GM23338 (cell line): ENCODE data around the gene DUOX1. TPM values are rescaled to one million over a fixed set of nuclear protein-coding genes. Genes with fewer than 3 reads are reported as not detected.

Experiments used
- ATAC-seq: fragments of 200-7000 bp; cut with Tn5 transposase; 3 replicates; pipeline ENCODE4 v1.9.1; 2020
- DNase-seq: peaks from one replicate; pipeline ENCODE4 v3.0.0-alpha.2; 2015; ENCODE audit warnings: low spot score
- H2AFZ ChIP-seq: fragments of 200-600 bp; sonication (generic); 2 replicates; pipeline ENCODE4 v1.8.0; 2016; ENCODE audit warnings: antibody characterized with exemption, mild to moderate bottlenecking, moderate library complexity
- H3F3A ChIP-seq: fragments of 200-600 bp; sonication (generic); replicated peaks from 2 replicates; pipeline ENCODE4 v1.8.0; 2017; ENCODE audit warnings: antibody characterized with exemption, mixed run types, low read depth
- H3K27ac ChIP-seq: fragments of 200-600 bp; sonication (generic); 2 replicates; pipeline ENCODE4 v1.6.1; 2016; ENCODE audit warnings: low read depth
- H3K27me3 ChIP-seq: fragments of 200-600 bp; sonication (generic); 2 replicates; pipeline ENCODE4 v1.8.0; 2016; ENCODE audit warnings: mild to moderate bottlenecking, mixed run types, moderate library complexity; ENCODE audit not compliant: insufficient read depth
- H3K36me3 ChIP-seq: fragments of 200-600 bp; sonication (generic); 2 replicates; pipeline ENCODE4 v1.8.0; 2016; ENCODE audit warnings: mild to moderate bottlenecking; ENCODE audit not compliant: insufficient read depth
- H3K4me1 ChIP-seq: fragments of 200-600 bp; sonication (generic); 2 replicates; pipeline ENCODE4 v1.8.0; 2016; ENCODE audit warnings: mild to moderate bottlenecking, moderate library complexity; ENCODE audit not compliant: insufficient read depth
- H3K4me2 ChIP-seq: fragments of 200-600 bp; sonication (generic); 2 replicates; pipeline ENCODE4 v1.7.1; 2017; ENCODE audit warnings: mixed run types
- H3K4me3 ChIP-seq: fragments of 200-600 bp; sonication (generic); 2 replicates; pipeline ENCODE4 v1.6.1; 2016; ENCODE audit warnings: mixed run types
- H3K79me2 ChIP-seq: fragments of 200-600 bp; sonication (generic); replicated peaks from 2 replicates; pipeline ENCODE4 v1.8.0; 2017; ENCODE audit warnings: mild to moderate bottlenecking; ENCODE audit not compliant: insufficient read depth
- H3K9me2 ChIP-seq: fragments of 200-600 bp; sonication (generic); 2 replicates; pipeline ENCODE4 v1.8.0; 2017; ENCODE audit not compliant: insufficient read depth
- H4K20me1 ChIP-seq: fragments of 200-600 bp; sonication (generic); replicated peaks from 2 replicates; pipeline ENCODE4 v1.8.0; 2017; ENCODE audit warnings: mild to moderate bottlenecking; ENCODE audit not compliant: insufficient read depth
- H3K27ac Mint-ChIP-seq: 2 replicates; pipeline ENCODE4 v1.8.0; 2020; ENCODE audit warnings: inconsistent platforms, mild to moderate bottlenecking, moderate library complexity, mixed read lengths
- H3K27me3 Mint-ChIP-seq: 3 replicates; pipeline ENCODE4 v1.8.0; 2022; ENCODE audit warnings: low read depth, mild to moderate bottlenecking, moderate library complexity, mixed read lengths, inconsistent platforms; ENCODE audit not compliant: insufficient read depth, poor library complexity
- H3K36me3 Mint-ChIP-seq: 3 replicates; pipeline ENCODE4 v1.8.0; 2021; ENCODE audit warnings: low read depth, mild to moderate bottlenecking, inconsistent platforms, moderate library complexity, mixed read lengths
- H3K4me1 Mint-ChIP-seq: 3 replicates; pipeline ENCODE4 v1.8.0; 2020; ENCODE audit warnings: mild to moderate bottlenecking, inconsistent platforms, mixed read lengths
- H3K4me3 Mint-ChIP-seq: 3 replicates; pipeline ENCODE4 v1.8.0; 2021; ENCODE audit warnings: moderate library complexity, mild to moderate bottlenecking, inconsistent platforms, mixed read lengths
- H3K9me3 Mint-ChIP-seq: 3 replicates; pipeline ENCODE4 v1.8.0; 2020; ENCODE audit warnings: moderate library complexity, mild to moderate bottlenecking, inconsistent platforms, mixed read lengths
- CREB1 ChIP-seq: fragments of 250-450 bp; sonication (Bioruptor Pico); IDR thresholded peaks from 2 replicates; pipeline ENCODE4 v1.5.0; 2020; ENCODE audit warnings: low read depth, mild to moderate bottlenecking, moderate library complexity
- ETS1 ChIP-seq: IDR thresholded peaks from 2 replicates; pipeline ENCODE4 v1.6.1; 2016; ENCODE audit warnings: antibody characterized with exemption
- EZH2 ChIP-seq: fragments of 200-600 bp; sonication (generic); IDR thresholded peaks from one replicate; pipeline ENCODE4 v1.8.0; 2017; ENCODE audit warnings: antibody characterized with exemption, mild to moderate bottlenecking, low read depth; ENCODE audit not compliant: unreplicated experiment
- EZH2phosphoT487 ChIP-seq: fragments of 200-600 bp; sonication (generic); IDR thresholded peaks from one replicate; pipeline ENCODE4 v1.8.1; 2018; ENCODE audit warnings: antibody characterized with exemption; ENCODE audit not compliant: unreplicated experiment
- JUNB ChIP-seq: IDR thresholded peaks from one replicate; pipeline ENCODE4 v1.6.1; 2016; ENCODE audit warnings: antibody characterized with exemption; ENCODE audit not compliant: unreplicated experiment
- NANOG ChIP-seq: IDR thresholded peaks from 2 replicates; pipeline ENCODE4 v1.6.1; 2016; ENCODE audit warnings: antibody characterized with exemption, borderline replicate concordance
- POLR2AphosphoS5 ChIP-seq: IDR thresholded peaks from 2 replicates; pipeline ENCODE4 v1.6.1; 2016; ENCODE audit warnings: antibody characterized with exemption, low read depth
- STAT1 ChIP-seq: IDR thresholded peaks from one replicate; pipeline ENCODE4 v1.6.1; 2016; ENCODE audit warnings: antibody characterized with exemption; ENCODE audit not compliant: unreplicated experiment
- ZNF114 ChIP-seq: fragments of 250-450 bp; sonication (Bioruptor Pico); IDR thresholded peaks from 2 replicates; pipeline ENCODE4 v1.5.0; 2020; ENCODE audit warnings: mild to moderate bottlenecking, moderate library complexity
- ZNF331 ChIP-seq: fragments of 250-450 bp; sonication (Bioruptor Pico); IDR thresholded peaks from 2 replicates; pipeline ENCODE4 v1.5.0; 2020; ENCODE audit warnings: low read depth, mild to moderate bottlenecking, moderate library complexity
- ZNF462 ChIP-seq: fragments of 250-450 bp; sonication (Bioruptor Pico); IDR thresholded peaks from 2 replicates; pipeline ENCODE4 v1.5.0; 2020; ENCODE audit warnings: mild to moderate bottlenecking, moderate library complexity
- polyA plus RNA-seq: library from polyadenylated mRNA; unstranded; fragments of >200 nt; fragmentation: Nextera tagmentation; extraction: Ambion mirVana; gene quantifications from 2 replicates; pipeline ENCODE4 v1.2.1, GENCODE V29; 2016
- total RNA-seq: library from RNA; depleted of rRNA; stranded (reverse); fragments of >200 nt; shearing (Covaris generic); gene quantifications from 2 replicates; pipeline ENCODE4 v1.2.3, GENCODE V29; 2014
- TF ChIP-seq, protein P1 (sequence below): IDR thresholded peaks from one replicate; pipeline ENCODE4 v1.6.1; 2018; ENCODE audit warnings: antibody characterized with exemption; ENCODE audit not compliant: unreplicated experiment
- TF ChIP-seq, protein P2 (sequence below), 2 experiments: fragments of 200-600 bp in 1 of 2; sonication (generic) in 1 of 2; conservative IDR thresholded peaks; 2 replicates each; pipeline versions ENCODE4 v1.5.1 to v1.6.1; 2016 to 2017; ENCODE audit warnings: antibody characterized with exemption in 2 of 2, low read depth in 2 of 2, mild to moderate bottlenecking in 2 of 2, moderate library complexity in 1 of 2

Gene DUOX1
- total and polyA plus RNA-seq, 2 experiments from 2014 or later, result 0.69 to 0.73 TPM

- ATAC-seq (peak; percentile 83), DNase-seq (peak; percentile 95)
- Histone ChIP-seq H3K9me2 (no peaks in the 10 kb centered on the region), H3K79me2 (no peaks in the 10 kb centered on the region), H2AFZ (peak overlapping the region; percentile 59; the same call in 1 of the 2 replicates), H3K36me3 (no peaks in the 10 kb centered on the region), H3K4me3 (peak overlapping the region; percentile 79), H4K20me1 (no peaks in the 10 kb centered on the region), H3K27ac (peak overlapping the region; percentile 92), H3K4me1 (peaks cover 31% of the 10 kb centered on the region), H3F3A (no peaks in the 10 kb centered on the region; the same call in 1 of the 2 replicates), H3K4me2 (peak overlapping the region; percentile 85), H3K27me3 (no peaks in the 10 kb centered on the region)
- H3K9me3 Mint-ChIP-seq, result no peaks in the 10 kb centered on the region; the same call in 2 of the 3 replicates
- H3K4me1 Mint-ChIP-seq, result peaks cover 34% of the 10 kb centered on the region
- H3K4me3 Mint-ChIP-seq, result peak overlapping the region; percentile 58; the same call in 2 of the 3 replicates
- TF ChIP-seq ZNF331 (CRISPR knock-in tag), result no peak
- no peak for TF ChIP-seq STAT1
- TF ChIP-seq, protein P1, sequence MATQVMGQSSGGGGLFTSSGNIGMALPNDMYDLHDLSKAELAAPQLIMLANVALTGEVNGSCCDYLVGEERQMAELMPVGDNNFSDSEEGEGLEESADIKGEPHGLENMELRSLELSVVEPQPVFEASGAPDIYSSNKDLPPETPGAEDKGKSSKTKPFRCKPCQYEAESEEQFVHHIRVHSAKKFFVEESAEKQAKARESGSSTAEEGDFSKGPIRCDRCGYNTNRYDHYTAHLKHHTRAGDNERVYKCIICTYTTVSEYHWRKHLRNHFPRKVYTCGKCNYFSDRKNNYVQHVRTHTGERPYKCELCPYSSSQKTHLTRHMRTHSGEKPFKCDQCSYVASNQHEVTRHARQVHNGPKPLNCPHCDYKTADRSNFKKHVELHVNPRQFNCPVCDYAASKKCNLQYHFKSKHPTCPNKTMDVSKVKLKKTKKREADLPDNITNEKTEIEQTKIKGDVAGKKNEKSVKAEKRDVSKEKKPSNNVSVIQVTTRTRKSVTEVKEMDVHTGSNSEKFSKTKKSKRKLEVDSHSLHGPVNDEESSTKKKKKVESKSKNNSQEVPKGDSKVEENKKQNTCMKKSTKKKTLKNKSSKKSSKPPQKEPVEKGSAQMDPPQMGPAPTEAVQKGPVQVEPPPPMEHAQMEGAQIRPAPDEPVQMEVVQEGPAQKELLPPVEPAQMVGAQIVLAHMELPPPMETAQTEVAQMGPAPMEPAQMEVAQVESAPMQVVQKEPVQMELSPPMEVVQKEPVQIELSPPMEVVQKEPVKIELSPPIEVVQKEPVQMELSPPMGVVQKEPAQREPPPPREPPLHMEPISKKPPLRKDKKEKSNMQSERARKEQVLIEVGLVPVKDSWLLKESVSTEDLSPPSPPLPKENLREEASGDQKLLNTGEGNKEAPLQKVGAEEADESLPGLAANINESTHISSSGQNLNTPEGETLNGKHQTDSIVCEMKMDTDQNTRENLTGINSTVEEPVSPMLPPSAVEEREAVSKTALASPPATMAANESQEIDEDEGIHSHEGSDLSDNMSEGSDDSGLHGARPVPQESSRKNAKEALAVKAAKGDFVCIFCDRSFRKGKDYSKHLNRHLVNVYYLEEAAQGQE, result no peak
- TF ChIP-seq NANOG, result no peak
- no peak for TF ChIP-seq ZNF114
- TF ChIP-seq, protein P2, sequence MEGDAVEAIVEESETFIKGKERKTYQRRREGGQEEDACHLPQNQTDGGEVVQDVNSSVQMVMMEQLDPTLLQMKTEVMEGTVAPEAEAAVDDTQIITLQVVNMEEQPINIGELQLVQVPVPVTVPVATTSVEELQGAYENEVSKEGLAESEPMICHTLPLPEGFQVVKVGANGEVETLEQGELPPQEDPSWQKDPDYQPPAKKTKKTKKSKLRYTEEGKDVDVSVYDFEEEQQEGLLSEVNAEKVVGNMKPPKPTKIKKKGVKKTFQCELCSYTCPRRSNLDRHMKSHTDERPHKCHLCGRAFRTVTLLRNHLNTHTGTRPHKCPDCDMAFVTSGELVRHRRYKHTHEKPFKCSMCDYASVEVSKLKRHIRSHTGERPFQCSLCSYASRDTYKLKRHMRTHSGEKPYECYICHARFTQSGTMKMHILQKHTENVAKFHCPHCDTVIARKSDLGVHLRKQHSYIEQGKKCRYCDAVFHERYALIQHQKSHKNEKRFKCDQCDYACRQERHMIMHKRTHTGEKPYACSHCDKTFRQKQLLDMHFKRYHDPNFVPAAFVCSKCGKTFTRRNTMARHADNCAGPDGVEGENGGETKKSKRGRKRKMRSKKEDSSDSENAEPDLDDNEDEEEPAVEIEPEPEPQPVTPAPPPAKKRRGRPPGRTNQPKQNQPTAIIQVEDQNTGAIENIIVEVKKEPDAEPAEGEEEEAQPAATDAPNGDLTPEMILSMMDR (conservative IDR thresholded peaks at IDR 0.05; ENCODE audit: low read depth in 2 of 2), result peak; percentile 60 to 62
- no peak for TF ChIP-seq ZNF462
- TF ChIP-seq ETS1, result no peak
- TF ChIP-seq JUNB, result no peak
- no peak for TF ChIP-seq EZH2
- TF ChIP-seq POLR2AphosphoS5, result peak; percentile 55
- 0 out of 2 replicates have a peak, but pooled peaks have one; percentile 35 for TF ChIP-seq CREB1 (CRISPR knock-in tag)
- no peak for TF ChIP-seq EZH2phosphoT487
- peaks cover 6% of the 10 kb centered on the region; the same call in 2 of the 3 replicates for H3K36me3 Mint-ChIP-seq
- no peak overlapping the region for H3K27ac Mint-ChIP-seq
- peaks cover 17% of the 10 kb centered on the region for H3K27me3 Mint-ChIP-seq
Measured at GRCh38 chr15:45166834-45167630, 37.2 kb downstream of the DUOX1 start.
